ENCODE results near the gene HNF4A. TPM values are rescaled to one million over a fixed set of nuclear protein-coding genes. Genes with fewer than 3 reads are reported as not detected.

The HNF4A gene
- total and polyA plus RNA-seq, 8 donors: 7.4 to 29.2 (median 22.2) TPM

GRCh38 chr20:44411020-44411756 is 55.7 kb downstream of the HNF4A start:
- intact Hi-C loops (cut with DNase I): no loop called here
- FAIRE-seq (no peak), DNase-seq (peak in 5 of 6 donors; percentile 41 to 70 (median 59)), ATAC-seq (peak; percentile 75 to 81 (median 78))
- 20 to 24% methylated on average over 28 of the region's 28 CpGs for WGBS, 2 donors
- Histone ChIP-seq H3K4me3 (no peak overlapping the region), H3K27ac (peak overlapping the region in 2 of 4 donors; percentile 16 to 23), H3K27me3 (no peaks in the 10 kb centered on the region), H3K4me1 (peaks cover 0 to 22% (median 10%) of the 10 kb centered on the region in 3 donors), H3K9me3 (no peaks in the 10 kb centered on the region), H3K36me3 (peaks cover 0 to 26% (median 0%) of the 10 kb centered on the region in 3 donors)
- TF ChIP-seq, protein P1, sequence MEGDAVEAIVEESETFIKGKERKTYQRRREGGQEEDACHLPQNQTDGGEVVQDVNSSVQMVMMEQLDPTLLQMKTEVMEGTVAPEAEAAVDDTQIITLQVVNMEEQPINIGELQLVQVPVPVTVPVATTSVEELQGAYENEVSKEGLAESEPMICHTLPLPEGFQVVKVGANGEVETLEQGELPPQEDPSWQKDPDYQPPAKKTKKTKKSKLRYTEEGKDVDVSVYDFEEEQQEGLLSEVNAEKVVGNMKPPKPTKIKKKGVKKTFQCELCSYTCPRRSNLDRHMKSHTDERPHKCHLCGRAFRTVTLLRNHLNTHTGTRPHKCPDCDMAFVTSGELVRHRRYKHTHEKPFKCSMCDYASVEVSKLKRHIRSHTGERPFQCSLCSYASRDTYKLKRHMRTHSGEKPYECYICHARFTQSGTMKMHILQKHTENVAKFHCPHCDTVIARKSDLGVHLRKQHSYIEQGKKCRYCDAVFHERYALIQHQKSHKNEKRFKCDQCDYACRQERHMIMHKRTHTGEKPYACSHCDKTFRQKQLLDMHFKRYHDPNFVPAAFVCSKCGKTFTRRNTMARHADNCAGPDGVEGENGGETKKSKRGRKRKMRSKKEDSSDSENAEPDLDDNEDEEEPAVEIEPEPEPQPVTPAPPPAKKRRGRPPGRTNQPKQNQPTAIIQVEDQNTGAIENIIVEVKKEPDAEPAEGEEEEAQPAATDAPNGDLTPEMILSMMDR (IDR thresholded peaks at IDR 0.05): no peak

GRCh38 chr20:44411757-44412401 is 56.4 kb downstream of the HNF4A start:
- DNase-seq (no peak), FAIRE-seq (no peak), ATAC-seq (no peak)
- Histone ChIP-seq H3K27me3 (no peaks in the 10 kb centered on the region), H3K36me3 (peaks cover 0 to 30% (median 0%) of the 10 kb centered on the region in 3 donors), H3K4me1 (peaks cover 0 to 22% (median 10%) of the 10 kb centered on the region in 3 donors), H3K9me3 (no peaks in the 10 kb centered on the region), H3K27ac (no peak overlapping the region), H3K4me3 (no peak overlapping the region)
- 83 to 89% methylated on average over 10 of the region's 10 CpGs for WGBS, 2 donors
- TF ChIP-seq, protein P1 (IDR thresholded peaks at IDR 0.05): no peak
- intact Hi-C loops (cut with DNase I): no loop called here

DNA sequence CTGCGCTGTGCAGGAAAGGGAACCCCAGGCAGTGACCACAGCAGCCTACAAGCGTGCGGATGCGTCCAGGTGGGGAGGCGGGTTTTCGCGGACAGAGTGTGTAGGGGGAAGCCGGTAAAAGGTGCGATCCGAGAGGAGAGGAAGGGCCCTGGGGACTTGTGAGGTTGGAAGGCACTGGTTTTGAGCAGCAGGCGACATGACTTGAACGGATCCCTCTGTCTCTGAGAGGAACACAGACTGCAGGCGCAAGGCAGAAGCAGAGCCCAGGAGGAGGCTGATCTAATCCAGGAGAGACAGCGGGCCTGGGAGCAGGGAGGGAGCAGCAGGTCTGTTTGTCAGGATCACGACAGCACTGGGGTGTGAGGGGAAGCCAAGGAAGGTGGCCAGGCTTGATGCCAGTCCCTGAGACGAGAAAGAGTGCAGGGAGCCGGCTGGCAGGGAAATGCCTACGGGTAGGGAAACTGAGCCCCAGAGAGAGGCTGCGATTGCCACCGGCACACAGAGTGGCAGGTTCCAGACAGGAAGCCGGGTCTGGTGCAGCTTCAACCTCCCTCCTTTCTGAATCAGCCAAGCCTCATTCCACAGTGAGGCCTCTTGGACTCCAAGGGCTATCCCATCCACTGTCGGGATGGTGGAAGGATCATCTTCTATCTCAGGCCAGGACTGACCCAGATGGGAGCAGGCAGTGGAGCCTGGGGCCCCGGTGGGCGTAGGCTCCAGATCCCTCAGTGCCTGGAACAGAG is 57.1 kb downstream of the HNF4A start:
- intact Hi-C loops (cut with DNase I): no loop called here
- Histone ChIP-seq H3K36me3 (peaks cover 0 to 36% (median 0%) of the 10 kb centered on the region in 3 donors), H3K4me1 (peaks cover 0 to 22% (median 10%) of the 10 kb centered on the region in 3 donors), H3K9me3 (no peaks in the 10 kb centered on the region), H3K4me3 (no peak overlapping the region), H3K27me3 (no peaks in the 10 kb centered on the region), H3K27ac (no peak overlapping the region)
- WGBS, 2 donors: 83 to 88% methylated on average over 24 of the region's 24 CpGs
- DNase-seq (no peak), ATAC-seq (no peak), FAIRE-seq (no peak)
- TF ChIP-seq, protein P1 (IDR thresholded peaks at IDR 0.05): no peak

GRCh38 chr20:44413575-44414345 is 58.3 kb downstream of the HNF4A start:
- Histone ChIP-seq H3K27ac (no peak overlapping the region), H3K36me3 (peaks cover 0 to 36% (median 0%) of the 10 kb centered on the region in 3 donors), H3K4me1 (peaks cover 0 to 22% (median 10%) of the 10 kb centered on the region in 3 donors), H3K9me3 (no peaks in the 10 kb centered on the region), H3K4me3 (no peak overlapping the region), H3K27me3 (no peaks in the 10 kb centered on the region)
- intact Hi-C loops (cut with DNase I): no loop called here
- 92 to 94% methylated on average over 14 of the region's 14 CpGs for WGBS, 2 donors
- no peak for ATAC-seq
- TF ChIP-seq, protein P1 (IDR thresholded peaks at IDR 0.05): no peak
- FAIRE-seq: no peak
- no peak for DNase-seq
